Measurements from ENCODE around the gene RUSC1. TPM values are rescaled to one million over a fixed set of nuclear protein-coding genes. Genes with fewer than 3 reads are reported as not detected.

The RUSC1 gene
- total RNA-seq, 1 donor from 2014 or later, result 43.9 TPM

- H3K4me1 Mint-ChIP-seq (ENCODE audit: low read depth), result peaks cover 25% of the 10 kb centered on the region
- H3K36me3 Mint-ChIP-seq (ENCODE audit: low read depth), result peaks cover under 1% of the 10 kb centered on the region
- peak; percentile 97 for DNase-seq (ENCODE audit: low spot score)
- no peaks in the 10 kb centered on the region for H3K27me3 Mint-ChIP-seq (ENCODE audit: low read depth)
- H3K9me3 Mint-ChIP-seq (ENCODE audit: low read depth), result no peaks in the 10 kb centered on the region
- H3K27ac Mint-ChIP-seq (ENCODE audit: unreplicated experiment), result no peak within 1 kb of the TSS
- TF ChIP-seq CTCF (IDR thresholded peaks at IDR 0.05), result peak; percentile 95
- peak within 1 kb of the TSS; percentile 75 for H3K4me3 Mint-ChIP-seq (ENCODE audit: unreplicated experiment)
Observed at GRCh38 chr1:155277070-155277901, 43.4 kb upstream of the RUSC1 start, which contains the start of gene HCN3. TSS of gene HCN3 (plus strand) at chr1:155277463. CDS start at chr1:155277591, 128 bp downstream.

- Mint-ChIP-seq H3K27me3 (ENCODE audit: low read depth) (no peaks in the 10 kb centered on the region), H3K4me3 (ENCODE audit: unreplicated experiment) (peak overlapping the region; percentile 75), H3K4me1 (ENCODE audit: low read depth) (peaks cover 19% of the 10 kb centered on the region), H3K27ac (ENCODE audit: unreplicated experiment) (no peak overlapping the region), H3K36me3 (ENCODE audit: low read depth) (peaks cover 4% of the 10 kb centered on the region), H3K9me3 (ENCODE audit: low read depth) (no peaks in the 10 kb centered on the region)
- DNase-seq (ENCODE audit: low spot score), result no peak
- TF ChIP-seq CTCF (IDR thresholded peaks at IDR 0.05), result peak; percentile 50
Observed at GRCh38 chr1:155277902-155278688, 42.6 kb upstream of the RUSC1 start.

- no peak for DNase-seq (ENCODE audit: low spot score)
- peaks cover 4% of the 10 kb centered on the region for H3K36me3 Mint-ChIP-seq (ENCODE audit: low read depth)
Observed at GRCh38 chr1:155278689-155279160, 42.0 kb upstream of the RUSC1 start.

GRCh38 chr1:155279268-155279667, 41.4 kb upstream of the RUSC1 start:
- H3K4me1 Mint-ChIP-seq (ENCODE audit: low read depth), result peaks cover 15% of the 10 kb centered on the region
- H3K27me3 Mint-ChIP-seq (ENCODE audit: low read depth), result no peaks in the 10 kb centered on the region
- no peaks in the 10 kb centered on the region for H3K9me3 Mint-ChIP-seq (ENCODE audit: low read depth)
- peaks cover 4% of the 10 kb centered on the region for H3K36me3 Mint-ChIP-seq (ENCODE audit: low read depth)
- no peak overlapping the region for H3K27ac Mint-ChIP-seq (ENCODE audit: unreplicated experiment)
- no peak for DNase-seq (ENCODE audit: low spot score)
- TF ChIP-seq CTCF (IDR thresholded peaks at IDR 0.05), result no peak
- H3K4me3 Mint-ChIP-seq (ENCODE audit: unreplicated experiment), result no peak overlapping the region

More at GRCh38 chr1:155278689-155279160, 42.0 kb upstream of the RUSC1 start:
- H3K27me3 Mint-ChIP-seq (ENCODE audit: low read depth), result no peaks in the 10 kb centered on the region
- no peak for TF ChIP-seq CTCF (IDR thresholded peaks at IDR 0.05)
- peaks cover 17% of the 10 kb centered on the region for H3K4me1 Mint-ChIP-seq (ENCODE audit: low read depth)
- no peak overlapping the region for H3K27ac Mint-ChIP-seq (ENCODE audit: unreplicated experiment)
- no peaks in the 10 kb centered on the region for H3K9me3 Mint-ChIP-seq (ENCODE audit: low read depth)
- peak overlapping the region; percentile 75 for H3K4me3 Mint-ChIP-seq (ENCODE audit: unreplicated experiment)

GRCh38 chr1:155282488-155283091, 38.1 kb upstream of the RUSC1 start:
- no peak overlapping the region for H3K27ac Mint-ChIP-seq (ENCODE audit: unreplicated experiment)
- H3K36me3 Mint-ChIP-seq (ENCODE audit: low read depth), result peaks cover 4% of the 10 kb centered on the region
- H3K4me1 Mint-ChIP-seq (ENCODE audit: low read depth), result peaks cover 7% of the 10 kb centered on the region
- no peak for TF ChIP-seq CTCF (IDR thresholded peaks at IDR 0.05)
- H3K4me3 Mint-ChIP-seq (ENCODE audit: unreplicated experiment), result no peak overlapping the region
- H3K27me3 Mint-ChIP-seq (ENCODE audit: low read depth), result no peaks in the 10 kb centered on the region
- no peak for DNase-seq (ENCODE audit: low spot score)
- no peaks in the 10 kb centered on the region for H3K9me3 Mint-ChIP-seq (ENCODE audit: low read depth)

Measured in chondrocyte (in vitro differentiated cells).